ENCODE data around the gene UBAC1. TPM values are rescaled to one million over a fixed set of nuclear protein-coding genes. Genes with fewer than 3 reads are reported as not detected.

Gene UBAC1
- total and polyA plus RNA-seq, 11 donors: 71.1 to 140 (median 100) TPM

- no peaks in the 10 kb centered on the region for H3K36me3 ChIP-seq
- H3K4me1 ChIP-seq: peaks cover 0 to 14% (median 9%) of the 10 kb centered on the region in 12 donors
- intact Hi-C loops (cut with DNase I): no loop called here
- TF ChIP-seq POLR2A (IDR thresholded peaks at IDR 0.05) (no peak), CTCF (IDR thresholded peaks at IDR 0.05) (no peak)
- H3K27ac ChIP-seq: no peak overlapping the region
- ATAC-seq (no peak), DNase-seq (no peak)
- H3K27me3 ChIP-seq: peaks cover 0 to 3% (median 0%) of the 10 kb centered on the region in 9 donors
- 65 to 71% (median 67%) methylated on average over 18 to 19 of the region's 19 CpGs for WGBS, 4 donors
- no peak overlapping the region for H3K4me3 ChIP-seq
- H3K9me3 ChIP-seq: no peaks in the 10 kb centered on the region
Observed at GRCh38 chr9:135979547-135980166, 18.5 kb upstream of the UBAC1 start.

GRCh38 chr9:135978642-135979546, 17.7 kb upstream of the UBAC1 start:
- no peak for TF ChIP-seq CTCF (IDR thresholded peaks at IDR 0.05)
- intact Hi-C loops (cut with DNase I): no loop called here
- H3K9me3 ChIP-seq: no peaks in the 10 kb centered on the region
- DNase-seq (no peak), ATAC-seq (peak in 3 of 4 donors; percentile 12 to 54 (median 29))
- H3K36me3 ChIP-seq: no peaks in the 10 kb centered on the region
- peaks cover 0 to 3% (median 0%) of the 10 kb centered on the region in 9 donors for H3K27me3 ChIP-seq
- WGBS, 4 donors: 35 to 54% (median 42%) methylated on average over 12 to 20 of the region's 20 CpGs
- H3K4me3 ChIP-seq: no peak overlapping the region
- H3K4me1 ChIP-seq: peaks cover 0 to 15% (median 9%) of the 10 kb centered on the region in 12 donors
- H3K27ac ChIP-seq: no peak overlapping the region

- intact Hi-C loops (cut with DNase I): no loop called here
- DNase-seq (no peak), ATAC-seq (no peak)
- Histone ChIP-seq H3K36me3 (no peaks in the 10 kb centered on the region), H3K27me3 (peaks cover 0 to 3% (median 0%) of the 10 kb centered on the region in 9 donors), H3K4me1 (peaks cover 0 to 24% (median 11%) of the 10 kb centered on the region in 12 donors), H3K27ac (no peak overlapping the region), H3K9me3 (no peaks in the 10 kb centered on the region), H3K4me3 (no peak overlapping the region)
- TF ChIP-seq CTCF (IDR thresholded peaks at IDR 0.05): no peak
- no peak for TF ChIP-seq POLR2A (IDR thresholded peaks at IDR 0.05)
- 39 to 64% (median 48%) methylated on average over 7 to 13 of the region's 13 CpGs for WGBS, 4 donors
Observed at GRCh38 chr9:135976944-135977343, 15.8 kb upstream of the UBAC1 start.

- H3K36me3 ChIP-seq: no peaks in the 10 kb centered on the region
- H3K9me3 ChIP-seq: no peaks in the 10 kb centered on the region
- intact Hi-C loops (cut with DNase I): no loop called here
- H3K27ac ChIP-seq: no peak overlapping the region
- DNase-seq (no peak), ATAC-seq (no peak)
- WGBS, 4 donors: 40 to 88% (median 87%) methylated on average over 1 to 13 of the region's 13 CpGs
- peaks cover 0 to 24% (median 11%) of the 10 kb centered on the region in 12 donors for H3K4me1 ChIP-seq
- H3K4me3 ChIP-seq: no peak overlapping the region
- TF ChIP-seq CTCF (IDR thresholded peaks at IDR 0.05) (no peak), POLR2A (IDR thresholded peaks at IDR 0.05) (no peak)
- H3K27me3 ChIP-seq: peaks cover 0 to 3% (median 0%) of the 10 kb centered on the region in 9 donors
Observed at GRCh38 chr9:135976531-135976930, 15.4 kb upstream of the UBAC1 start.
